GM12875 (cell line): ENCODE data around the gene SCYGR3.

Source experiments
- H3K4me3 ChIP-seq: one replicate; pipeline ENCODE4 v1.5.1; 2011; ENCODE audit warnings: low read depth, low read length, control low read depth
- CTCF ChIP-seq: IDR thresholded peaks from 2 replicates; pipeline ENCODE4 v1.5.1; 2011; ENCODE audit warnings: low read depth, mild to moderate bottlenecking, control low read depth, inconsistent platforms, low read length, moderate library complexity, borderline replicate concordance; ENCODE audit not compliant: insufficient read depth

Gene SCYGR3

GRCh38 chr2:227570615-227571014 lies 44.0 kb downstream of the SCYGR3 start:
- TF ChIP-seq CTCF: no peak
- no peak overlapping the region for H3K4me3 ChIP-seq

- no peak overlapping the region for H3K4me3 ChIP-seq
- TF ChIP-seq CTCF: no peak
These were observed 45.8 kb downstream of the SCYGR3 start for GRCh38 chr2:227568852-227569169.

- no peak overlapping the region for H3K4me3 ChIP-seq
- TF ChIP-seq CTCF: no peak
These were observed 48.6 kb downstream of the SCYGR3 start for GRCh38 chr2:227566012-227566411.

- no peak overlapping the region for H3K4me3 ChIP-seq
- TF ChIP-seq CTCF: no peak
These were observed 49.6 kb downstream of the SCYGR3 start for GRCh38 chr2:227565080-227565479.
